Fibroblast of mammary gland (primary cell): ENCODE measurements around the gene TP53I3.
A peak's percentile ranks its signal among the peaks of the same experiment; 100 is the strongest.

Experiments used
- DNase-seq: peaks from one replicate; pipeline ENCODE4 v3.0.0-alpha.2; 2010; ENCODE audit warnings: low read depth
- H3K4me3 ChIP-seq: 2 replicates; pipeline ENCODE4 v1.5.1; 2011; ENCODE audit warnings: low read depth, mild to moderate bottlenecking, low read length, moderate library complexity; ENCODE audit not compliant: control insufficient read depth
- CTCF ChIP-seq: conservative IDR thresholded peaks from 2 replicates; pipeline ENCODE4 v1.5.1; 2011; ENCODE audit warnings: low read depth, low read length, inconsistent platforms; ENCODE audit not compliant: control insufficient read depth, insufficient read depth

The TP53I3 gene

GRCh38 chr2:24051833-24052232, 32.8 kb downstream of the TP53I3 start:
- H3K4me3 ChIP-seq, result no peak overlapping the region
- no peak for TF ChIP-seq CTCF
- DNase-seq, result no peak

GRCh38 chr2:24050041-24050979, 34.3 kb downstream of the TP53I3 start:
- peak; percentile 18 for DNase-seq
- H3K4me3 ChIP-seq, result peak overlapping the region; percentile 68
- TF ChIP-seq CTCF, result no peak

- H3K4me3 ChIP-seq, result peak within 1 kb of the TSS; percentile 68
- no peak for TF ChIP-seq CTCF
- peak; percentile 61 for DNase-seq
These were observed 35.1 kb downstream of the TP53I3 start, which contains the start of gene FKBP1B for GRCh38 chr2:24049485-24050021. Gene FKBP1B (plus strand): TSS chr2:24049741. CDS start chr2:24049850, 109 bp downstream.

GRCh38 chr2:24048769-24049484, 35.7 kb downstream of the TP53I3 start:
- no peak for TF ChIP-seq CTCF
- H3K4me3 ChIP-seq, result peak overlapping the region; percentile 68
- DNase-seq, result no peak

- no peak overlapping the region for H3K4me3 ChIP-seq
- DNase-seq, result no peak
- TF ChIP-seq CTCF, result no peak
These were observed 37.0 kb downstream of the TP53I3 start for GRCh38 chr2:24047703-24048033.

GRCh38 chr2:24046930-24047702, 37.5 kb downstream of the TP53I3 start, which contains the start of gene WDCP:
Gene WDCP (minus strand): TSS chr2:24047391. CDS start chr2:24039494, 7,897 bp downstream.
- peak within 1 kb of the TSS; percentile 96 for H3K4me3 ChIP-seq
- no peak for TF ChIP-seq CTCF
- peak; percentile 98 for DNase-seq
